HG02588 (cell line): ENCODE data around the gene MRPL49.
"Not testable (repeated sequence)": the region's sequence is repeated elsewhere in the genome, so short reads cannot be mapped to it uniquely, and the experiment has no call there.

Experiments
- ATAC-seq: cut with Tn5 transposase; IDR thresholded peaks from one replicate; pipeline ENCODE4 v1.9.1; 2021; ENCODE audit warnings: mild to moderate bottlenecking, moderate library complexity; ENCODE audit not compliant: unreplicated experiment

The MRPL49 gene

GRCh38 chr11:65163684-65164083 is 41.6 kb downstream of the MRPL49 start:
- no peak for ATAC-seq

- no peak for ATAC-seq
These were observed 43.5 kb downstream of the MRPL49 start for GRCh38 chr11:65165410-65166317.

GRCh38 chr11:65166893-65167292 is 44.8 kb downstream of the MRPL49 start:
- no peak for ATAC-seq

- ATAC-seq = no peak
These were observed 45.5 kb downstream of the MRPL49 start for GRCh38 chr11:65167656-65168055.

GRCh38 chr11:65169164-65169641 is 47.1 kb downstream of the MRPL49 start:
- no peak for ATAC-seq

- no peak for ATAC-seq
These were observed 48.0 kb downstream of the MRPL49 start, which contains the start of gene SPDYC for GRCh38 chr11:65170058-65170534. Gene SPDYC, plus strand, starts transcription at chr11:65170233. Its CDS starts 1,125 bp downstream, at chr11:65171358.

GRCh38 chr11:65172600-65172999 is 50.5 kb downstream of the MRPL49 start:
- no peak for ATAC-seq

GRCh38 chr11:65174571-65175010 is 52.5 kb downstream of the MRPL49 start:
- not testable (repeated sequence) for ATAC-seq
